K562 (cell line): ENCODE results near the gene CRNN. TPM values are rescaled to one million over a fixed set of nuclear protein-coding genes. Genes with fewer than 3 reads are reported as not detected.

Experiments used
- ATF3 ChIP-seq, 2 experiments: fragments of 450-650 bp in 1 of 2; sonication (generic) in 1 of 2; formaldehyde crosslinking in 1 of 2; IDR thresholded peaks in 1 of 2; conservative IDR thresholded peaks in 1 of 2; 2 replicates each; pipeline versions ENCODE4 v1.6.1 to v1.8.1; 2016 to 2023; ENCODE audit warnings: mild to moderate bottlenecking in 2 of 2, moderate library complexity in 2 of 2, inconsistent platforms in 1 of 2, missing genetic modification reagents in 1 of 2
- FOXP1 ChIP-seq: sonication (generic); formaldehyde crosslinking; IDR thresholded peaks from 2 replicates; pipeline ENCODE4 v1.8.0; 2022; ENCODE audit warnings: mild to moderate bottlenecking, missing genetic modification reagents
- HMGXB4 ChIP-seq: sonication (generic); formaldehyde crosslinking; IDR thresholded peaks from 2 replicates; pipeline ENCODE4 v1.8.1; 2023; ENCODE audit warnings: mild to moderate bottlenecking, missing genetic modification reagents
- NFATC3 ChIP-seq: fragments of 450-650 bp; IDR thresholded peaks from 2 replicates; pipeline ENCODE4 v1.6.1; 2017; ENCODE audit warnings: mild to moderate bottlenecking
- polyA plus RNA-seq, 8 experiments: library from polyadenylated mRNA; depleted of rRNA in 4 of 8; stranded (reverse) in 5 of 8; unstranded in 3 of 8; fragments of >200 nt; fragmentation: Nextera tagmentation in 2 of 8; fragmentation: Illumina TruSeq in 1 of 8; extraction: Ambion mirVana in 2 of 8; extraction: Trizol in 1 of 8; gene quantifications; 2 replicates each; pipeline versions ENCODE4 v1.2.1 to v1.2.3, GENCODE V29; 2011 to 2014; ENCODE audit warnings: inconsistent platforms in 1 of 8, missing spikeins in 1 of 8
- total RNA-seq, 7 experiments: library from RNA; depleted of rRNA in 6 of 7; stranded (reverse); fragments of >200 nt in 6 of 7; fragmentation: Illumina TruSeq in 2 of 7; extraction: Trizol in 2 of 7; gene quantifications; 2 replicates each; pipeline versions ENCODE4 v1.2.1 to v1.2.3, GENCODE V29; 2011 to 2021; ENCODE audit warnings: low replicate concordance in 1 of 7
- TF ChIP-seq, protein P1 (sequence below): fragments of 200-600 bp; sonication (generic); IDR thresholded peaks from one replicate; pipeline ENCODE4 v1.6.1; 2012; ENCODE audit warnings: mild to moderate bottlenecking, low read depth, low read length, inconsistent platforms

CRNN gene
- total and polyA plus RNA-seq, 9 of the 15 experiments (the other 6 are each of a cell fraction or from before 2014, with no cell fraction given), result not detected

- TF ChIP-seq, protein P1, sequence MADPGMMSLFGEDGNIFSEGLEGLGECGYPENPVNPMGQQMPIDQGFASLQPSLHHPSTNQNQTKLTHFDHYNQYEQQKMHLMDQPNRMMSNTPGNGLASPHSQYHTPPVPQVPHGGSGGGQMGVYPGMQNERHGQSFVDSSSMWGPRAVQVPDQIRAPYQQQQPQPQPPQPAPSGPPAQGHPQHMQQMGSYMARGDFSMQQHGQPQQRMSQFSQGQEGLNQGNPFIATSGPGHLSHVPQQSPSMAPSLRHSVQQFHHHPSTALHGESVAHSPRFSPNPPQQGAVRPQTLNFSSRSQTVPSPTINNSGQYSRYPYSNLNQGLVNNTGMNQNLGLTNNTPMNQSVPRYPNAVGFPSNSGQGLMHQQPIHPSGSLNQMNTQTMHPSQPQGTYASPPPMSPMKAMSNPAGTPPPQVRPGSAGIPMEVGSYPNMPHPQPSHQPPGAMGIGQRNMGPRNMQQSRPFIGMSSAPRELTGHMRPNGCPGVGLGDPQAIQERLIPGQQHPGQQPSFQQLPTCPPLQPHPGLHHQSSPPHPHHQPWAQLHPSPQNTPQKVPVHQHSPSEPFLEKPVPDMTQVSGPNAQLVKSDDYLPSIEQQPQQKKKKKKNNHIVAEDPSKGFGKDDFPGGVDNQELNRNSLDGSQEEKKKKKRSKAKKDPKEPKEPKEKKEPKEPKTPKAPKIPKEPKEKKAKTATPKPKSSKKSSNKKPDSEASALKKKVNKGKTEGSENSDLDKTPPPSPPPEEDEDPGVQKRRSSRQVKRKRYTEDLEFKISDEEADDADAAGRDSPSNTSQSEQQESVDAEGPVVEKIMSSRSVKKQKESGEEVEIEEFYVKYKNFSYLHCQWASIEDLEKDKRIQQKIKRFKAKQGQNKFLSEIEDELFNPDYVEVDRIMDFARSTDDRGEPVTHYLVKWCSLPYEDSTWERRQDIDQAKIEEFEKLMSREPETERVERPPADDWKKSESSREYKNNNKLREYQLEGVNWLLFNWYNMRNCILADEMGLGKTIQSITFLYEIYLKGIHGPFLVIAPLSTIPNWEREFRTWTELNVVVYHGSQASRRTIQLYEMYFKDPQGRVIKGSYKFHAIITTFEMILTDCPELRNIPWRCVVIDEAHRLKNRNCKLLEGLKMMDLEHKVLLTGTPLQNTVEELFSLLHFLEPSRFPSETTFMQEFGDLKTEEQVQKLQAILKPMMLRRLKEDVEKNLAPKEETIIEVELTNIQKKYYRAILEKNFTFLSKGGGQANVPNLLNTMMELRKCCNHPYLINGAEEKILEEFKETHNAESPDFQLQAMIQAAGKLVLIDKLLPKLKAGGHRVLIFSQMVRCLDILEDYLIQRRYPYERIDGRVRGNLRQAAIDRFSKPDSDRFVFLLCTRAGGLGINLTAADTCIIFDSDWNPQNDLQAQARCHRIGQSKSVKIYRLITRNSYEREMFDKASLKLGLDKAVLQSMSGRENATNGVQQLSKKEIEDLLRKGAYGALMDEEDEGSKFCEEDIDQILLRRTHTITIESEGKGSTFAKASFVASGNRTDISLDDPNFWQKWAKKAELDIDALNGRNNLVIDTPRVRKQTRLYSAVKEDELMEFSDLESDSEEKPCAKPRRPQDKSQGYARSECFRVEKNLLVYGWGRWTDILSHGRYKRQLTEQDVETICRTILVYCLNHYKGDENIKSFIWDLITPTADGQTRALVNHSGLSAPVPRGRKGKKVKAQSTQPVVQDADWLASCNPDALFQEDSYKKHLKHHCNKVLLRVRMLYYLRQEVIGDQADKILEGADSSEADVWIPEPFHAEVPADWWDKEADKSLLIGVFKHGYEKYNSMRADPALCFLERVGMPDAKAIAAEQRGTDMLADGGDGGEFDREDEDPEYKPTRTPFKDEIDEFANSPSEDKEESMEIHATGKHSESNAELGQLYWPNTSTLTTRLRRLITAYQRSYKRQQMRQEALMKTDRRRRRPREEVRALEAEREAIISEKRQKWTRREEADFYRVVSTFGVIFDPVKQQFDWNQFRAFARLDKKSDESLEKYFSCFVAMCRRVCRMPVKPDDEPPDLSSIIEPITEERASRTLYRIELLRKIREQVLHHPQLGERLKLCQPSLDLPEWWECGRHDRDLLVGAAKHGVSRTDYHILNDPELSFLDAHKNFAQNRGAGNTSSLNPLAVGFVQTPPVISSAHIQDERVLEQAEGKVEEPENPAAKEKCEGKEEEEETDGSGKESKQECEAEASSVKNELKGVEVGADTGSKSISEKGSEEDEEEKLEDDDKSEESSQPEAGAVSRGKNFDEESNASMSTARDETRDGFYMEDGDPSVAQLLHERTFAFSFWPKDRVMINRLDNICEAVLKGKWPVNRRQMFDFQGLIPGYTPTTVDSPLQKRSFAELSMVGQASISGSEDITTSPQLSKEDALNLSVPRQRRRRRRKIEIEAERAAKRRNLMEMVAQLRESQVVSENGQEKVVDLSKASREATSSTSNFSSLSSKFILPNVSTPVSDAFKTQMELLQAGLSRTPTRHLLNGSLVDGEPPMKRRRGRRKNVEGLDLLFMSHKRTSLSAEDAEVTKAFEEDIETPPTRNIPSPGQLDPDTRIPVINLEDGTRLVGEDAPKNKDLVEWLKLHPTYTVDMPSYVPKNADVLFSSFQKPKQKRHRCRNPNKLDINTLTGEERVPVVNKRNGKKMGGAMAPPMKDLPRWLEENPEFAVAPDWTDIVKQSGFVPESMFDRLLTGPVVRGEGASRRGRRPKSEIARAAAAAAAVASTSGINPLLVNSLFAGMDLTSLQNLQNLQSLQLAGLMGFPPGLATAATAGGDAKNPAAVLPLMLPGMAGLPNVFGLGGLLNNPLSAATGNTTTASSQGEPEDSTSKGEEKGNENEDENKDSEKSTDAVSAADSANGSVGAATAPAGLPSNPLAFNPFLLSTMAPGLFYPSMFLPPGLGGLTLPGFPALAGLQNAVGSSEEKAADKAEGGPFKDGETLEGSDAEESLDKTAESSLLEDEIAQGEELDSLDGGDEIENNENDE, result no peak
- no peak for TF ChIP-seq NFATC3
- TF ChIP-seq ATF3 (IDR thresholded peaks at IDR 0.05), result no peak
- no peak for TF ChIP-seq ATF3 (CRISPR knock-in tag; conservative IDR thresholded peaks at IDR 0.05)
- TF ChIP-seq FOXP1, result no peak
- no peak for TF ChIP-seq HMGXB4 (CRISPR knock-in tag)
These were observed 33.1 kb downstream of the CRNN start (continued) for GRCh38 chr1:152380932-152381331.
